NCI-H345 treated with DMSO at 0.1 percent for 48 hours (cell line): ENCODE measurements around the gene CD300LD.
"Not testable (repeated sequence)": the region's sequence is repeated elsewhere in the genome, so short reads cannot be mapped to it uniquely, and the experiment has no call there.

ENCODE experiments used
- DNase-seq: peaks from one replicate; lab custom pipeline; 2025; ENCODE audit not compliant: unreplicated experiment; lab: John Stamatoyannopoulos, UW

Gene CD300LD

DNA sequence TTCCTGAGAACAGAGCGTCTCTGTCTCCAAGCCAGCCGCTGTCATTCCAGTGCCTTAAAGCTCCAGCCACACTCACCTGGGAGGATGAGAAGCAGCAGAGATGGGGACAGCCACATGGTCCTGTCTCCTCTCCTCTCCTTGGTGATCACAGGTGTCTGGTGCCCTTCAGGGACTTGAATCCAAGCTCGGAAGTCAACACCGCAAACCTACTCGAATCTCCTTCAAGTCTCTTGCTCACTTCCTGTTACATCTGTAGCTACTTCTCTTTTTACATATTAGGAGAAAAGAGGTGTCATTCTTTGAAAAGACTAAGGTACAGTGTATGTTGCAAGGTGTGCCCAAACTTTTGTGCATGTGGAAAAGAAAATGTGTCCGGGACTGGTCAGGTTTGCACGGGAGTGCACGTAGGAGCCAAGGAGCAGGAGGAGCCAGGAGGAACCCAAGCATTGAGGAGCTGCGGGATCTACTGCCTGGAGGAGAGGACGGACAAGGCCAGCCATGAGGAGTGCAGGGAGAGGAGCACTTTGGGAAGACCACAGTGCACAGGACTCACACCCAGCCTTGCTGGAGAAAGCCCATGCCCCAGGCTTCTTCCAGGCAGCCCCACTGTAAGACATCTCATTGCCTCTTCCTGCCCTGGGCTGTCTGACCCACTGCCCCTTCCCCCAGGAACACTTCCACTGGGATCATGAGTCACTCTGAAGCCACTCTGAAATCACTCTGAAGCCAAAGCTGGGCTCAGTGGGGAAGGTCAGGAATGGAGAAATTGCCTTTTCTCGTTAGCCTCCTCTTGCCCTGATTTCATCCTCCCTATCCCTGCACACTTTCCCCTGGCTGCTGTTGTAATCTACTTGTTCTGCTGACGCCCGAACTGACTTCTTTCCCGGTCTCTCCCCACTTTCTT lies at the start of gene CD300LD:
Gene CD300LD (minus strand): TSS at position 197 of the 904 bp plus-strand sequence. CDS start 81 bp downstream, at position 116.
- no peak for DNase-seq

DNA sequence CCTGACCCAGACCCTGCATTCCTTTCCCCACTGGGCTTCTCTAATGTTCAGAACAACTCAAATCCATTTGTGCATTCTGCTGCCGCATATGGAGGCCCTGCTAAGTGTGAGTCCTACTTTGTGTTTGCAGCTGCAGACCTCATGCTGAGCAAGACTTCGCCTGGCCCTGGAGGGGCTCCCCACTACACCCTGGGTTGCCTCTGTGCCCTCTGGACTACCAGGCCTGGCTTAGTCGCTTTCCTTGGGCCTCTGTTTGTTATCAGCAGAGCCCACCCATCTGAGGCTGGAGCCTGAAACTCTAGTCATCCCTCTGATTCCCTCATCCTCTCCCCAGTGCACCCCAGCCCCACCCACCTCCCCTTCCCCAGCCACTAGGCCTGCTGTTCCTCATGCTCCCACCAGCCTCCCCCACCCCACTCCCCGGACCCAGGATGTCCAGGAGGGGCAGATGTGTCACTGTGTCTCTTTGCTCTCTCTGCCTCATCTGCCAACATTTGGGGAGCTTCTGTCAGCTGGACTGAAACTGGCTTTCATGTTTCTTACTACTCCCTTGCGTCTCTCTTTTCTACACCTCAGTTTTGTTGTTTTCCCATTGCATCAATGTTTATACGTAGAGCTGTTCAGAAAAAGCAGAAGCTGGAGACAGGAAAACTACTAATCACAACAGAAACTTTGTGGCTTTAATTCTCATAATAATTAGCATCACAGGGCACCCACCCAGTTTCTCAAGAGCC lies 49.3 kb upstream of the CD300LD start:
- DNase-seq = no peak

DNA sequence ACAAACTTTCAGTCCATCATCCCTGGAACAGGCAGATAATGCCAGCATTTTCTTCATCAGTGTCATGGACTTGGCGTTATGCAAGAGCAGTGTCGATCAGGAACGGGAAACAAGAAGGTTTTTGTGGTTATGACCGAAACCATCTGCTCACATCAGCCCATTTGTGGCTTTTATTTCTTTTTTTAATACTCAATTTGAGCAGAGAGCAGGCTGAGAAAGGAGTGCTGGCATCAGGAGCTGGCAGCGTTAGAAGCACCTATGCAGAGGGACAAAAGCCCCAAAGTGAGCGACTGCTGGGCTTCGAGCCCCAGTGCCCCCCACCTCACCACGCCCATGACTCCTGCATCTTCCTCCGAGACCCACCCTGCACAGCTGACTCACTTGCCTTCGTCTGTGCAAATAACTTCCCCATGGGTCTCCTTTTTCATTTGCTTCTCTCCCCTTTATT lies 47.6 kb upstream of the CD300LD start:
- DNase-seq = no peak

DNA sequence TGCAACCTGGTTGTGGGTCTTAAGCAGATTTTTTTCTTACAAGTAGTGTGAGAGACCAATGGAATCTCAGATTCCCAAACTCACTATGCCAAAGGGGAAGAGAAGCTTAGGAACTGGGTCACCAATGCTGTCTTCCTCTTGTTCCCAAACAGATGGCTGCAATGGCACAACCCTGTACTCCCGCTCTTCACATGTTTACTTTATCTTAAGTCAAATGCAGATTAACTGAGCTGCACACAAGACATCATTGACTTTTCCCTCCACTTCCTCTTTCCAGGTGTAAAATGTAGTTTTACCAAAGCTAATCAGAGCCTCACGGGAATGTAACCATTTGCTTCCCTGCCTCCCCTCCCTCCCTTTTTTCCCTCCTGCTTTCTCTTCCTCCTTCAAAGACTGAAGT lies 45.8 kb upstream of the CD300LD start:
- DNase-seq = no peak

DNA sequence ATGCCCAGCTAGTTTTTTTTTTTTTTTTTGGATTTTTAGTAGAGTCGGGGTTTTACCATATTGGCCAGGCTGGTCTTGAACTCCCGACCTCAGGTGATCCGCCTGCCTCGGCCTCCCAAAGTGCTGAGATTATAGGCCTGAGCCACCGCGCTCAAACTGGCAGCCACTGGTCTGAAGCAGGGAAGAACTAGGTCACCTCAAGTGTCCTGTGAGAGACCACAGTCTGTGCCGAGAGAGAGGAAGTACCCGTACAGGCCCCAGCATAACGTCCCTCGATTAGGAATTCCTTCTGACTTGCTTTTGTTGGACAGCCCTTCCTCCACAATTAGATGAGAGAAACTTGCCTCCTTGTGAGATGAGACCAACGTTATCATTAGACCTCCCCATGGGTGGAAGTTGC lies 45.2 kb upstream of the CD300LD start:
- DNase-seq = no peak

DNA sequence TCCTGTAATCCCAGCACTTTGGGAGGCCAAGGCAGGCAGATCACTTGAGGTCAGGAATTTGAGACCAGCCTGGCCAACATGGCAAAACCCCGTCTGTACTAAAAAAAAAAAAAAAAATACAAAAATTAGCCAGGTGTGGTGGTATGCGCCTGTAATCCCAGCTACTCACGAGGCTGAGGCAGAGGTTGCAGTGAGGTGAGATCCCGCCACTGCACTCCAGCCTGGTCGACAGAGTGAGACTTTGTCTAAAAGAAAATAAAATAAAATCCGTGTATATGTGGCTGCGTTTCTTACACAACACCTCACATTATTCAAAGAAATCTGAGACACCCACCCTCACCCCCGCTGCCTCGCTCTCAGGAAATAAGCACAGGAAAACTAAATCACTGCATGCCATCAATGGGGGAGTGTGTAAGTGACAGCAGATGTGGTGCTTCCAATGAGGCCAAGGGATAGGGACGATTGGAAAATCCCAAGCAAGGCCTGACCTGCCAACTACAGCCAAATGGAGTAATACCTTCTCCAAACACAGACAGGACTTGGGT lies 44.5 kb upstream of the CD300LD start:
- not testable (repeated sequence) for DNase-seq

DNA sequence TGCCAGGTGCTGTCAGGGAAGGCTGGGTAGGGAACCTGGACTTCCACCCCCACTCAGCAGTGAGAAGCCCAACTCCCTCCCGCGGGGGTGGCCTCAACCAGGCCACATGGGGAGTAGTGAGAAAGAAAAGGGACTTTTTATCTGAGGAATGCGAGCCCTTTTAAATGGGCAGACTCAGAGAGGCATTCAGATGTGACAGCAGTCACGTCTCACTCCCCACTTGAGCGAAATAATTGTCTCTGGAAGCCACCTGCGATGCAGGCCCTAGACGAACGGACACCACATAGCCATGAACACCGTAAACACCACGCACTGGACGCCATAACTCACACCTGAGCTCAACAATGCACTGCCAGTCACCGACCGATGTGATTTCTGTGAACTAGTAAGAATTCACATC lies 43.3 kb upstream of the CD300LD start:
- peak; percentile 47 for DNase-seq

DNA sequence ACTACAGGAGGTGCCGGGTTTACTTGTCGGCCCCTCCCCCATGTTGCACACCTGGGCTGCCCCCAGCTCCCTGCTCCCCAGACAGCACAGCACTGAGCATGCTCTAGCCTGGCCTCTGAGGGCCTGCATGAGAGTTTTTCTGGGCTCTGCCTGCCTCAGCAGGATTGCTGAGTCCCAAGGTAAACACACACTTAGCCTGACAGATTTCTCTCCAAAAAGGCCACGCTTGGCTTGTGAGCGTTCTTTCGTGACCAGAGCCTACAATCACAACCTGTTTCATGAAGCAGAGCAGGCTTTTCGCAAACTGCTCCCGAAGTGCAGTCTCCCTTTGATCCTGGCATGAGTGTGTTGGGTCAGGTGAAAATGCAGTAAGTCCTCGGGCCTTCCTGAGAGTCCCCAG lies 41.2 kb upstream of the CD300LD start:
- peak; percentile 97 for DNase-seq

DNA sequence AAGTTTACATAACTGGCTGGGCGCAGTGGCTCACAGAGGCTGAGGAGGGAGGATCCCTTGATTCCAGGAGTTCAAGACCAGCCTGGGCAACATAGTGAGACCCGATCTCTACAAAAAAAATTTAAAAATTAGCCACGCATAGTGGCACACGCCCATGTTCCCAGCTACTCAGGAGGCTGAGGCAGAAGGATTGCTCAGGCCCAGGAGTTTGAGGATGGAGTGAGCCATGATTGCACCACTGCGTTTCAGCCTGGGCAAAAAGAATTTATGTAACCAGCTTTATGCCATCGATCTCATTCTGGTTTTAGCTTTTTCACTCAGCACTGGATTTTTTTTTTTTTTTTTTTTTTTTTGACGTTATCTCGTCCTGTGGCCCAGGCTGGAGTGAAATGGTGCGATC lies 40.5 kb upstream of the CD300LD start:
- no peak for DNase-seq

DNA sequence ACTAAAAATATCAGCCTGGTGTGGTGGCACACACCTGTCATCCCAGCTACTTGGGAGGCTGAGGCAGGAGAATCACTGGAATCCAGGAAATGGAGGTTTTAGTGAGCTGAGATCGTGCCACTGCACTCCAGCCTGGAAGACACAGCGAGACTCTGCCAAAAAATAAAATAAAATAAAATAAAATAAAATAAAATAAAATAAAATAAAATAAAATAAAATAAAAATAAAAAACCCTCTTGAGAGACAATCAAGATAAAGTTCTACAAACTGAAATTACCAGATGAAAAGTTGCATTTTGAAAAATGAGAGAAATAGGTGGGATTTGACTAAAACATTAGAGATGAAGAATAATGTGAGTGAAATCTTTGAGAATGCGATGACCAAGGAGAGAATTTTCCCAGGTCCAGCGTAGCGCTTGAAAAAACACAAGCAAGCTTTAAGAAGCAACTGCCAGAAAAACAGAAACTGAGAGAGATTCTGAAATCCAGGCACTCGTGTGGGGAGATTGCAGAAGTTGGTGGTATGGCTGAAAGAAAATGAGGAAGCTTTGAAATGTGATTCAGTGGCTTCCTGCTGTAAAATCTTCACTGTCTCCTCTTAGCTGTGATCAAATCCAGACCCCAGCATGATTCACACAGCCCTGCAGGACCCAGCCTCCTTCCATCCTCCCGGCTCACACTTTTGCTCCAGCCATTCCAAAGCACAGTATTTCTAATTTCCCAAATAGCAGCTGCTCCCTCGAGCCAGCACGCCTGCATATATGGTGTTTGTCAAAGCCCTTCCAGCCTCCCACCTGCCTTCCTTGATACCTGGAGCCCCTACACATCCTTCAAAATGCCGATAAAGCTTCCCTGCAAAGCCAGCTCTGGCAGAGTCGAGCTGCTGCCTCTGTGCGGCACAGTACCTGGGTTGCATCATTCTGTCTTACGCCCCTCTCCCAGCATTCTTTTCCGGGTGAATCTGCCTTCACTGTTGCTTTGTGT lies 39.7 kb upstream of the CD300LD start:
- DNase-seq = peak; percentile 34

DNA sequence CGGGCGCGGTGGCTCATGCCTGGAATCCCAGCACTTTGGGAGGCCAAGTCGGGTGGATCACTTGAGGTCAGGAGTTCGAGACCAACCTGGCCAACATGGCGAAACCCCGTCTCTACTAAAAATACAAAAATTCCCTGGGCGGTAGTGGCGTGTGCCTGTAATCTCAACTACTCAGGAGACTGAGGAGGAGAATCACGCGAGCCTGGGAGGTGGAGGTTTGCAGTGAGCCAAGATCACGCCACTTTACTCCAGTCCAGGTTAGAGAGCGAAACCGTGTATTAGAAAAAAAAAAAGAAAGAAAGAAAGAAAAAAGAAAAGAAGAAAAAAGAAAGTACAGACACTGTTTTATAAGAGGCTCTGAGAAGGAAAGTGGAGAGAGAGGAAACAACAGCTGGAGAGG lies 38.2 kb upstream of the CD300LD start:
- not testable (repeated sequence) for DNase-seq

DNA sequence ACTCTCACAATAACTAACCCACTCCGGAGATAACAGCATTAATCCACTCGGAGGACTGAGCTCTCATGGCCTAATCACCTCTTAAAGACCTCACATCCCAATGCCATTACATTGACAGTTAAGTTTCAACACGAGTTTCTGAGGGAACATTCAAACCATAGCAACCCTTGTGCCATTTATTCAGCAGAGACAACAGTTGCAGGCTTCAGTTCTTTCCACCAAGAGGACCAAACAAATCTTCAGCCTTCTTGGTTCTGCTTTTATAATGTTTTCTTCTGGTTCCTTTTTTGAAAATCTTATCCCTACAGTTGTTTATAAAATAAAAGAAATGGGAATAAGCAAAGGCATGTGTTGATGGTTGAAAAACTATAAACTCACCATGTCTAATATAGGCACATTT lies 33.6 kb upstream of the CD300LD start:
- no peak for DNase-seq

DNA sequence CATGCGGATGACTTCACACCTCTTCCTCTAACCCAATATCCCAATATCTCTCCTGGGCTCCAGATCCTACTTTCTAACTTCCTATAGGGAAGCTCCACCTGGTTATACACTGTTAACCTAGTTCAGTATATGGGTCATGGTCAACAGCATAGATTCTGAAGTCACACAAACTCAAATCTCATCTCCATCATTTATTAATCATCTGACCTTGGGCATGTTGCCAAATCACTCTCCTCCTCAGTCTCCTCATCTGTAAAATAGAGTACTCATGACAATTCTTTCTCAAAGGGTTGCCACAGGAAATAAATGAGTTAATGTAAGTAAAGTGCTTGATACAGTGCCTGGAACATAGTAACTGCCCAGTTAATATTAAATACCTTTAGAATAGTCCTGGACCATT lies 32.0 kb upstream of the CD300LD start:
- no peak for DNase-seq

DNA sequence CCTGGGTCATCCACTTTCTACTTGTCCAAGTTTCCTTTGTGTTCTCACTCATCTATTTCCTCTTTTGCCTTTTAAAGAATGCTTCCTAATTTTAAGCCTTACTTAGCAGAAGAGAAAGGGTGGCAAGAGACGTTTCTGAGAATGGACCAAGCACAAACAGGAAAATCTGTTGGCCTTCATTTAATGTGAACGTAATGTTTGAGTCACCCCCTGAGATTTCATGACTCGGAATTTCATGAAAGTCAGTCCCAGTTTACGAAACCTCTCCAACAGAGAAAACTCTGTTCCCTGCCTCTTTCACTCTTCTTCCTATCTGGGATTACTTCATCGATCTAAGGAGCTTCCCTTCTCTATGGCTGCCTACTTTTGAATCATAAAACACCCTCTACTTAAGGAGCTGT lies 31.6 kb upstream of the CD300LD start, which contains the start of gene CD300E:
Gene CD300E (minus strand): TSS at position 46 of the 401 bp plus-strand sequence. CDS start 117 bp downstream, outside the sequence.
- DNase-seq = no peak

DNA sequence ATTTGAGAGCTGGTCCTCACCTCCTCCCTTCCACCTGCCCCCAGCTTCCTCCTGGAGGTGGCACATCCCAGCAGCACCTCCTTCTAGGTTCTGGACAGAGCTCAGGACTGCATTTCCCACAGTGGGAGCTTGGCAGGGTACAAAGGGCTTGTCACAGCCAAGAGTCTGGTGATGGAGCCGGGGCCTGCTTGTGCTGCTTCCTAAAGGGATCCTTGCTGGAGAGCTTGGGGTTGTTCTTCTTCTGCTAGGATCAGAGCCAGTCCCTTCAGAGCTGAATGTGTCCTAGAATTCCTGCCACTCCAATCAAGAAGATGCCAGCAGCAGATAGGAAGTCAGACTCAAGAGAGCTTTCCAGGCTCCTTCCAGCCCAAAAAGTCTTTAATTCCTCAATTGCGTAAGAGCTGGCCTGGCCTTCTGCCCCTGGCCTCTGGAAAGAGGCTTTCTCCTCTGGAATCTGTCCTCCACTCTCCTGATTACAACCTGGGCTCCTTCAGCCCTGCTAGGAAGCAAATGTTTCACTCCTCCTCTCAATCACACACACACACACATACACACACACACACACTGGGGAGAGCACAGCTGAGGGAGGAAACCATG lies 27.1 kb upstream of the CD300LD start:
- DNase-seq = no peak

DNA sequence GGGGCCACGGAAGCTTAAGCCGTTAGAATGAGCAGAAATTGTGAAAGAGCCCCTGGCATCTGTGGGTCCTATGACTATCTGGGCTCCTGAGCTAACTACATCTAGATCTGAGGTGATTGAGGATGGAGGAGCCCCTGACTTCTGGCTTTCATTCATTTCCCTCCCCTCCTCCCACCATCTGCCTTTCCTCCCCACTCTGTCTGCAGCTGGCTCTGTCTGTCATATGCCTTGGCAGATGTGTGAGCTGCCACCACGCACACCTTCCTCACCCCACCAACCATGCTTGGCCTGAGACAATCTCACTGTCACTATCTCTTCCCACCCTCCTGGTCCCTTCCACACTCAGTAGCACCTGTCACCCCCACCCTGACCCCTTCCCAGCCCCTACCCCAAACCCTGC lies 26.4 kb upstream of the CD300LD start:
- no peak for DNase-seq

DNA sequence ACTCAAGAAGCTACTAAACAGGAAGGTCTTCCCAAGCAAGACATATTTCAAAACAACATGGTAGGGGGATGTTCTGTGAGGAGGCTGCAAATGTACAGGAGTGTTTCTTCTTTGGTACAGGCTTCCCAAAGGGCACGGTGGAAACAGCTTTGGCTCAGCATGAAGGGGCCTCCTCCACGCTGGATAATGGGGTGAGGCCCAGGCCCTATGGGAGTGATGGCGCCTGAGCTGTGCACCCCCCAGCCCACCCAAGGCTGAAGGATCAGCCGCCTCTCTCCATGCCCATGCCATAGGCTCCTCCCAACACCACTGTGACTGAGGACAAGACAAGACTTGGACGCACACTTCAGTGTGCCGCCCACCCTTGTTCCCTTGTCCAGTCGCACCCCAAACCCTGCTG lies 24.6 kb upstream of the CD300LD start:
- no peak for DNase-seq

DNA sequence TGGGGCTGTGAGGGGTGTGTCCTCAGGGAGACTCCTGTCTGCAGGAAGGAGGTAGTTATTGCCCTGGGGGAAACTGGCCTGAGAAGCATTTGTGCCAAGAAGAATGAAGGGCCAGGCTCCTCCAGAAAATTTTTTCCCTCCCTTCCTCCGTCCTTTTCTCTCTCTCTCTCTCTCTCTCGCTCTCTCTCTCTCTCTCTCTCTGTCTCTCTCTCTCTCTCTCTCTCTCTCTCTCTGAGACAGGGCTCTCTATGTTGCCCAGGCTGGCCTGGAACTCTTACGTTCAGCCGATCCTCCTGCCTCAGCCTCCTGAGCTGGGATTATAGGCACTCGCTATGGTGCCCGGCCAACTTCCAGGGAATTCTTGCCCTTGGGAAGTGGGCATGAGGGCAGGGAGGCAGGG lies 20.0 kb upstream of the CD300LD start:
- no peak for DNase-seq

DNA sequence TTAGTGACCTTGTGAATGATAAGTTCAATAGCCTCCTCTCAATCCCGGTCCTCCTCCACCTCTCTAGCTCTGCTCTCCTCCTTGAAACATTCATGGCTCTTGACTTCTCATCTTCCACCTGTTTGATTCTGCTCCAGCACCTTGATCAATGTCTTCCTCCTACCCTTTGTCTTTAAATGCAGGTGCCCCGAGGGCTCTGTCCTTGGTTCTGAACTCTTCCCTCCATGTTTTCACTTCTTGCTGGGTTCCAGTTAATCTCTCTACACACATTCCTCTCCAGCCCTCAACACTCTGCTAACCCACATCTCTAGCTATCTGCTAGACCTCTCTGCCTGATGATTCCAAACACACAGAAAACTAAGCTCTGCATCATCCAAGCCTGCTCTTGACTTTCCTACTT lies 18.0 kb upstream of the CD300LD start:
- no peak for DNase-seq

DNA sequence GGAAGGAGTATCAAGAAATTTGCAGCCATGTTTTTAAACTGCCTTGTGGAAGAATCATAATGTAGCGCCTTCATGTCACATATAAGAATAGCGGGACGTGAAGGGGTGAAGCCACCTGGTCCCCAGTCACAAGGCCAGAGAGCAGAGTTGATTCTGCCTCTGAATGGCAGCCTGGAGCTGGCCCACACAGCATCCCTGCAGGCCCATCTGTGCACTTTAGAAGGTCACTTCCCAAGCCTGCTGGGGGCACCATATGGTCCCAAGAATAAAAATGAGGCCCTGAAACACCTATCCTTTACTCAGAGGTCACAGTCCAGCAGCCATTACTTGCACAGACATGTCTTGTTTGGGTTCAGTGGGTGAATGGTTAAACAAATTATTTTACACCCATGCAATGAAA lies 16.4 kb upstream of the CD300LD start:
- no peak for DNase-seq
